B cell (primary cell): ENCODE data around the gene CARHSP1.

Experiments used
- EZH2 ChIP-seq: IDR thresholded peaks from 2 replicates; pipeline ENCODE4 v1.6.1; 2012; ENCODE audit warnings: borderline replicate concordance, low read depth, mild to moderate bottlenecking, moderate library complexity, low read length; ENCODE audit not compliant: insufficient read depth, poor library complexity, severe bottlenecking
- TF ChIP-seq, protein P1 (sequence below): fragments of 200-600 bp; IDR thresholded peaks from one replicate; pipeline ENCODE4 v1.8.0; 2022; ENCODE audit warnings: antibody characterized with exemption, mild to moderate bottlenecking

DNA sequence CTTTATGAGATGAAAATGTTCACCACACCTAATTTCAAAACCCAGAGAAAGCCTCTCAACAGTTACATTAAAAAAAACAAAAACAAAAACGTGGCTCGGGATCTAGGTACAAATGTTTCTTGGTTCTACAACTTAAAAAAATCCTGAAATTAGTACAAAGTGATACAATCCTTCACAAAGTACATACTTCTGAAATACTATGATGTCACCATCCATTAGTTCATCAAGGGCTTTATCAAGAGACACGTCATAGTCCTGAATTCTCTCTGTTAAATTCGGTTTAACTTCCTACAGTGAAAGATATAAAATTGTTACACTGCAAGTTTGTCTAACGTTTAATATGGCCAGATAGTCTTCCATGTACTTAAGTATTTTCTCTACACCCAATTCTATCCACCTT is 31.5 kb upstream of the CARHSP1 start:
- TF ChIP-seq, protein P1, sequence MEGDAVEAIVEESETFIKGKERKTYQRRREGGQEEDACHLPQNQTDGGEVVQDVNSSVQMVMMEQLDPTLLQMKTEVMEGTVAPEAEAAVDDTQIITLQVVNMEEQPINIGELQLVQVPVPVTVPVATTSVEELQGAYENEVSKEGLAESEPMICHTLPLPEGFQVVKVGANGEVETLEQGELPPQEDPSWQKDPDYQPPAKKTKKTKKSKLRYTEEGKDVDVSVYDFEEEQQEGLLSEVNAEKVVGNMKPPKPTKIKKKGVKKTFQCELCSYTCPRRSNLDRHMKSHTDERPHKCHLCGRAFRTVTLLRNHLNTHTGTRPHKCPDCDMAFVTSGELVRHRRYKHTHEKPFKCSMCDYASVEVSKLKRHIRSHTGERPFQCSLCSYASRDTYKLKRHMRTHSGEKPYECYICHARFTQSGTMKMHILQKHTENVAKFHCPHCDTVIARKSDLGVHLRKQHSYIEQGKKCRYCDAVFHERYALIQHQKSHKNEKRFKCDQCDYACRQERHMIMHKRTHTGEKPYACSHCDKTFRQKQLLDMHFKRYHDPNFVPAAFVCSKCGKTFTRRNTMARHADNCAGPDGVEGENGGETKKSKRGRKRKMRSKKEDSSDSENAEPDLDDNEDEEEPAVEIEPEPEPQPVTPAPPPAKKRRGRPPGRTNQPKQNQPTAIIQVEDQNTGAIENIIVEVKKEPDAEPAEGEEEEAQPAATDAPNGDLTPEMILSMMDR, result no peak
- no peak for TF ChIP-seq EZH2
